Memory B cell (primary cell): ENCODE data around the gene BRCA1.
A peak's percentile ranks its signal among the peaks of the same experiment; 100 is the strongest.
"Not testable (repeated sequence)": the region's sequence is repeated elsewhere in the genome, so short reads cannot be mapped to it uniquely, and the experiment has no call there.

ENCODE experiments used
- ATAC-seq: fragments of 150-1000 bp; cut with Tn5 transposase; 2 replicates; pipeline ENCODE4 v1.10.0; 2021; ENCODE audit warnings: low read depth, mild to moderate bottlenecking, moderate library complexity
- DNase-seq, 2 donors: peaks; one replicate each; pipeline ENCODE4 v3.0.0; 2022; ENCODE audit warnings: low spot score in 2 of 2
- H3K27ac Mint-ChIP-seq: one replicate; pipeline ENCODE4 v1.8.0; 2022; ENCODE audit warnings: mild to moderate bottlenecking, moderate library complexity, mixed read lengths
- H3K27me3 Mint-ChIP-seq: one replicate; pipeline ENCODE4 v1.8.0; 2022; ENCODE audit warnings: mixed read lengths
- H3K36me3 Mint-ChIP-seq: one replicate; pipeline ENCODE4 v1.8.0; 2022; ENCODE audit warnings: mild to moderate bottlenecking, mixed read lengths
- H3K4me1 Mint-ChIP-seq: one replicate; pipeline ENCODE4 v1.8.0; 2022; ENCODE audit warnings: mixed read lengths
- H3K4me3 Mint-ChIP-seq: one replicate; pipeline ENCODE4 v1.8.0; 2022; ENCODE audit warnings: mild to moderate bottlenecking, moderate library complexity, mixed read lengths
- H3K9me3 Mint-ChIP-seq: one replicate; pipeline ENCODE4 v1.8.0; 2022; ENCODE audit warnings: mixed read lengths

BRCA1 gene

GRCh38 chr17:43143201-43143600 lies 18.0 kb upstream of the BRCA1 start:
- ATAC-seq (no peak), DNase-seq (no peak)
- H3K36me3 Mint-ChIP-seq = peaks cover 7% of the 10 kb centered on the region
- no peaks in the 10 kb centered on the region for H3K9me3 Mint-ChIP-seq
- no peaks in the 10 kb centered on the region for H3K27me3 Mint-ChIP-seq
- peaks cover 4% of the 10 kb centered on the region for H3K4me1 Mint-ChIP-seq
- no peak overlapping the region for H3K4me3 Mint-ChIP-seq
- H3K27ac Mint-ChIP-seq = no peak overlapping the region

- peaks cover 4% of the 10 kb centered on the region for H3K4me1 Mint-ChIP-seq
- H3K4me3 Mint-ChIP-seq = no peak overlapping the region
- DNase-seq = no peak
- no peak for ATAC-seq
- peaks cover 7% of the 10 kb centered on the region for H3K36me3 Mint-ChIP-seq
- no peaks in the 10 kb centered on the region for H3K27me3 Mint-ChIP-seq
- no peaks in the 10 kb centered on the region for H3K9me3 Mint-ChIP-seq
- no peak overlapping the region for H3K27ac Mint-ChIP-seq
Measured at GRCh38 chr17:43142153-43142552, 17.0 kb upstream of the BRCA1 start.

- Mint-ChIP-seq H3K27ac (no peak overlapping the region), H3K4me3 (no peak overlapping the region)
- no peak for ATAC-seq
Measured at GRCh38 chr17:43140396-43141332, 15.5 kb upstream of the BRCA1 start.

GRCh38 chr17:43138531-43138930 lies 13.4 kb upstream of the BRCA1 start:
- not testable (repeated sequence) for ATAC-seq, H3K27ac Mint-ChIP-seq, H3K27me3 Mint-ChIP-seq, H3K9me3 Mint-ChIP-seq, H3K4me3 Mint-ChIP-seq, H3K36me3 Mint-ChIP-seq, DNase-seq
- H3K4me1 Mint-ChIP-seq = peaks cover 11% of the 10 kb centered on the region

More at GRCh38 chr17:43140396-43141332, 15.5 kb upstream of the BRCA1 start:
- Mint-ChIP-seq H3K4me1 (peaks cover 11% of the 10 kb centered on the region), H3K27me3 (no peaks in the 10 kb centered on the region), H3K36me3 (peaks cover 7% of the 10 kb centered on the region), H3K9me3 (no peaks in the 10 kb centered on the region)
- no peak for DNase-seq

GRCh38 chr17:43136574-43136973 lies 11.4 kb upstream of the BRCA1 start:
- ATAC-seq, H3K27ac Mint-ChIP-seq: not testable (repeated sequence)
- H3K4me1 Mint-ChIP-seq = peaks cover 11% of the 10 kb centered on the region

GRCh38 chr17:43135454-43135819 lies 10.3 kb upstream of the BRCA1 start:
- Mint-ChIP-seq H3K27ac (no peak overlapping the region), H3K9me3 (no peaks in the 10 kb centered on the region), H3K36me3 (peaks cover 11% of the 10 kb centered on the region), H3K4me1 (peaks cover 9% of the 10 kb centered on the region), H3K4me3 (no peak overlapping the region), H3K27me3 (no peaks in the 10 kb centered on the region)
- ATAC-seq = no peak
- no peak for DNase-seq

More at GRCh38 chr17:43136574-43136973, 11.4 kb upstream of the BRCA1 start:
- H3K36me3 Mint-ChIP-seq = peaks cover 11% of the 10 kb centered on the region
- H3K4me3 Mint-ChIP-seq, H3K9me3 Mint-ChIP-seq, DNase-seq, H3K27me3 Mint-ChIP-seq: not testable (repeated sequence)

- Mint-ChIP-seq H3K9me3 (no peaks in the 10 kb centered on the region), H3K4me1 (peaks cover 9% of the 10 kb centered on the region), H3K27ac (no peak overlapping the region), H3K27me3 (no peaks in the 10 kb centered on the region), H3K36me3 (peaks cover 11% of the 10 kb centered on the region), H3K4me3 (no peak overlapping the region)
- DNase-seq (no peak), ATAC-seq (no peak)
Measured at GRCh38 chr17:43134774-43135453, 9.8 kb upstream of the BRCA1 start.

- not testable (repeated sequence) for ATAC-seq, H3K27me3 Mint-ChIP-seq, H3K27ac Mint-ChIP-seq
Measured at GRCh38 chr17:43133439-43133838, 8.3 kb upstream of the BRCA1 start.

GRCh38 chr17:43132117-43132516 lies 7.0 kb upstream of the BRCA1 start:
- H3K36me3 Mint-ChIP-seq = peaks cover 16% of the 10 kb centered on the region
- H3K4me1 Mint-ChIP-seq = peaks cover 14% of the 10 kb centered on the region
- ATAC-seq = no peak

More at GRCh38 chr17:43133439-43133838, 8.3 kb upstream of the BRCA1 start:
- Mint-ChIP-seq H3K36me3 (peaks cover 10% of the 10 kb centered on the region), H3K4me1 (peaks cover 11% of the 10 kb centered on the region)
- not testable (repeated sequence) for DNase-seq, H3K4me3 Mint-ChIP-seq, H3K9me3 Mint-ChIP-seq

GRCh38 chr17:43129671-43130010 lies 4.5 kb upstream of the BRCA1 start:
- Mint-ChIP-seq H3K9me3 (no peaks in the 10 kb centered on the region), H3K4me1 (peaks cover 14% of the 10 kb centered on the region), H3K27me3 (no peaks in the 10 kb centered on the region), H3K36me3 (peaks cover 16% of the 10 kb centered on the region), H3K27ac (no peak overlapping the region), H3K4me3 (no peak overlapping the region)
- DNase-seq (no peak), ATAC-seq (no peak)

More at GRCh38 chr17:43132117-43132516, 7.0 kb upstream of the BRCA1 start:
- Mint-ChIP-seq H3K27ac (no peak overlapping the region), H3K9me3 (no peaks in the 10 kb centered on the region), H3K27me3 (no peaks in the 10 kb centered on the region), H3K4me3 (no peak overlapping the region)
- DNase-seq = no peak

- ATAC-seq, DNase-seq, H3K36me3 Mint-ChIP-seq, H3K27ac Mint-ChIP-seq, H3K9me3 Mint-ChIP-seq, H3K27me3 Mint-ChIP-seq: not testable (repeated sequence)
- peak overlapping the region; percentile 54 for H3K4me3 Mint-ChIP-seq
- peaks cover 19% of the 10 kb centered on the region for H3K4me1 Mint-ChIP-seq
Measured at GRCh38 chr17:43127333-43127876, 2.2 kb upstream of the BRCA1 start.

GRCh38 chr17:43126911-43127290 lies 1.7 kb upstream of the BRCA1 start:
- Mint-ChIP-seq H3K27me3 (no peaks in the 10 kb centered on the region), H3K4me3 (peak overlapping the region; percentile 54), H3K27ac (no peak overlapping the region), H3K9me3 (no peaks in the 10 kb centered on the region), H3K36me3 (peaks cover 7% of the 10 kb centered on the region), H3K4me1 (peaks cover 19% of the 10 kb centered on the region)
- ATAC-seq (no peak), DNase-seq (no peak)

- Mint-ChIP-seq H3K4me1 (peaks cover 19% of the 10 kb centered on the region), H3K36me3 (peaks cover 7% of the 10 kb centered on the region), H3K27me3 (no peaks in the 10 kb centered on the region), H3K9me3 (no peaks in the 10 kb centered on the region), H3K27ac (peak overlapping the region; percentile 88), H3K4me3 (peak overlapping the region; percentile 96)
- ATAC-seq (no peak), DNase-seq (no peak)
Measured at GRCh38 chr17:43125967-43126910, 1.1 kb upstream of the BRCA1 start.
